GM18526 (cell line): ENCODE data around the gene GPC3.

Source experiments
- POLR2A ChIP-seq: IDR thresholded peaks from 3 replicates; pipeline ENCODE4 v1.6.1; 2011; ENCODE audit not compliant: insufficient read length; ENCODE audit errors: extremely low read depth

GPC3 gene

GRCh38 chrX:133563705-133564104 is 421.7 kb downstream of the GPC3 start:
- TF ChIP-seq POLR2A, result no peak

DNA sequence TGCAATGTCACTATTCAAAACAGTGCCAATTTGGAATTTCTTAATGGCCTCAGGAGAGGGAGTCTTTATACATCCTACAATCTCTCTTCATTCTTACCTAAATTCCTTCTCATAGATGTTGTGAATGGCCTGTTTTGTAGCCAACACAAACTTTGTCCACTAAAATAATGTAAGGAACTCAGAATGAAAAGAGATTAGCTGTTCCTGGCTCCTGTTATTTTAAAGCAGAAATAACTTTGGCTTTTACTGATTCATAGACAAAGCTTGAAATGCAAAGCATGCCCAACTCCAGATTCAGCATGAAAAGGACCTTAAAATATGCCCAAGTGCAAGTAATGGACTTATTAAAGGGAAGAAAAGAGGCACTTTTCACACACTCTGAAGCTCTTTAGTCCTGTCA is 424.1 kb downstream of the GPC3 start:
- no peak for TF ChIP-seq POLR2A

GRCh38 chrX:133559909-133560308 is 425.5 kb downstream of the GPC3 start:
- TF ChIP-seq POLR2A, result no peak

DNA sequence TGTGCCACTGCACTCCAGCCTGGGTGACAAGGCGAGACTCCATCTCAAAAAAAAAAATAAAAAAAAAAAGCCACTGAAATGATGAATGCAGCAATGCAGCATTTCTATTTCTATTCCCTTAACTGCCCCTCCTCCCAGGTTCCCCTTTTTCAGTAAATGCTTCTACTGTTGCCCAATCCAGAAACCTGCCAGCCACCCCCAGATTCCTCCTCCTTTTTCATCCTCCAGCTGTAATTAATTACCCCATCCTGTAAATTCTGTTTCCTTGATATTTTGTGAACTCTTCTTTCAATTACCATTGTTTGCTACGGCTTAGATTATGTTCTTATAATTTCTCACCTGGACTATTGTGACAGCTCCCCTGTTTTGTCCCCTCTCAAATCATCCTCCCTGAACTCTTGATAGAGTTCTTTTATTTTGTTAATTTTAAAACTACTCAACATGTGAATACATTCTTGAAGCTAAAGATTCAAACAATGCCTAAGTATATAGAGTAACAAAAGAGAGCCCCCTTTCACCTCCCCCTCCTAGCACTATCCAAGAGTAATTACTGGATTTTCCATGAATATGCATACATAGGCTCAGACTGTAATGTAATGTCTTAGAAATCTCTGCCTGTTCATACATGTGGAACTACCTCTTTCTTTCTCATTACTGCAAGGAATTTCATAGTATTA is 429.5 kb downstream of the GPC3 start:
- no peak for TF ChIP-seq POLR2A

- no peak for TF ChIP-seq POLR2A
Observed at GRCh38 chrX:133550665-133551485, 434.5 kb downstream of the GPC3 start.

DNA sequence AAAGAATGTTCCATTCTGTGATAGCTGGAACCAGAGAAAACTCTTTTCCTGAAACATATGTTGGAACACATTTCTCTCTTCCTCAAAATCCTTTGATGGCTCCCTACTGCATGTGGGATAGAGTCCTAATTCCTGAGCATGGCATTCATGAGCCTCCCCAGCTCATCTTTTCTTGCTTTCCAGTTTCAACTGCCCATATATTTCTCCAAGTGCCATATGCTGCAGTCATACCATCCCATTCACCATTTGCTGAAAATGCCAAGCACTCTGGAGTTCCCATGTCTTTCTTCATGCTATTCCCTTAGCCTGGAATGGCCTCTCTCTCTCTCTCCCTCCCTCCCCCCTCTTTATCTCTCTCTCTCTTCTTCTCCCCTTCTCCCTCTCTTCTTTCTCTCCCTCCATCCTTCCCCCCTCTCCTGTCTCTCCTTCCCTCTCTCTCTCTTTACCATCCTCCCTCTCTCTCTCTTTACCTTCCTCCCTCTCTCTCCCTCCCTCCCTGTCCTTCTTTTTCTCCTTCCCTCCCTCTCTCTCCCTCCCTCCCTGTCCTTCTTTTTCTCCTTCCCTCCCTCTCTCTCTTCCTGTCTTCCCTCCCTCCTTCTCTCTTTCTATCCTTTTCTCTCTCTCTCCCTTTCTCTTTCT is 436.0 kb downstream of the GPC3 start:
- no peak for TF ChIP-seq POLR2A

GRCh38 chrX:133546441-133546840 is 439.0 kb downstream of the GPC3 start:
- TF ChIP-seq POLR2A, result no peak

DNA sequence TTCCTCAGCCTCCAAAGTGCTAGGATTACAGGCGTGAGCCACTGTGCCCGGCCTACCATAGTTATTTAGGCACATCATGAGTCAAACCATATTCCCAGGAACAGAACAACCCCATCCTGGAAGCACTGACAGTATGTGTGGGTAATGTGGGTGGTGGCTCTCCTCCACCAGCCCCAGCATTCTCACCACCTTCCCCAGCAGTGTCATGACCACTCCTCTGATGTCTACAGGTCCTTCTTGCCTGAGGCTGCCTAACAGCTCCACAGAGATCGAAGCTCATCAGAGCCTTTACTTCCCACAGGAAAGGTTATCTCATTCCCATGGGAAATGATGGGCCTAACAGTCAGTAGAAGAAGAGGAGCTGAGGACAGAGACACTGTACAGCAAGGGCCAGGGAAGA is 440.6 kb downstream of the GPC3 start:
- TF ChIP-seq POLR2A, result no peak

DNA sequence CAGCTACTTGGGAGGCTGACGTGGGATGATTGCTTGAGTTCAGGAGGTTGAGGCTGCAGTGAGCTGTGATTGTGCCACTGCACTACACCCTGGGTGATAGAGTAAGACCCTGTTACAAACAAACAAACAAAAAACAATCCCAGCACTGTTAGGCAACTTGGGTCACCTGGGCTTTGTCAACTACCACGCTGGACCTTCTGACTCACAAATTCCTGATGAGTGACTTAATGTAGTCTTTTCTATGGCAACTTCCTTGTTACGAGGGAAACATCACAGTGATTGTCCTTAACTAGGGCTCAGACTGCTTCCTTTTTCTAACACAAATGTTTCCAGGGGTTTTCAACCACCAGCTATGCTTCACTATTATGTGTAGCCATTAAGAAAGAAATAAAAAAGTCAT is 441.3 kb downstream of the GPC3 start:
- TF ChIP-seq POLR2A, result no peak

DNA sequence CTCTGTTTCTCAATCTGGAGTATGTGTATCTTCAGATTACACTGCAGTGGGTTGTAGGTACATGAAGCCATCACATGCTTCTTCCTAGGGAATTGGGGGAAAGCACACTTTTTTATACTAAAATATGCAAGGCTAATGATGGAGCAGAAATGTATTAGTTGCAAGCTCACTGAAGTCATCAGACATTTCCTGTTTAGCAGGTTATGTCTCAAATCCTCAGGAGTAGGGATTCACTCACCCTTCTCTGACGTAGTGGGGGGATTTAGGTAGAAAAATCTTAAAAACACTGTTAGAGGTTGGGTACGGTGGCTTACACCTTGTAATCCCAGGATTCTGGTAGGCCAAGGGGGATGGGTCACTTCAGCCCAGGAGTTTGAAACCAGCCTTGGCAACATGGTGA is 441.7 kb downstream of the GPC3 start:
- no peak for TF ChIP-seq POLR2A

DNA sequence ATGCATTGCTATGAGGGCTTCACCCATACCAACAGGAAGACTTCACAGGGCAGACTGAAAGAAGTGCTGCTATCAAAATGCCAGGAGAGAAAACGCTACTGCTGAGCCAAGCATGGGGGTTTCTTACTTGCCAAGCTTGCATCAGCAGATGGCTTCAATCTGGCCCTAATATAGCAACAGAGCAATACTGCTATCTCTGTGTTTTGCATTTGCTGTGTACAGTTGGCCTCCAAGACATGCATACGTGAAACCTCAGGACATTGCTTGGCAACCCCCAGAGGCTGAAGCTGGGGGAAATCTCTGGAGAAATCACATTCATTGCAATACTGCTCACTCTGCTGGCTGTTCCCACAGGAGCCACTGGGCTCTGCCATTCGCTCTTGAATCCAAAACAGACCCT is 442.9 kb downstream of the GPC3 start:
- TF ChIP-seq POLR2A, result no peak

- TF ChIP-seq POLR2A, result no peak
Observed at GRCh38 chrX:133541021-133541420, 444.4 kb downstream of the GPC3 start.

DNA sequence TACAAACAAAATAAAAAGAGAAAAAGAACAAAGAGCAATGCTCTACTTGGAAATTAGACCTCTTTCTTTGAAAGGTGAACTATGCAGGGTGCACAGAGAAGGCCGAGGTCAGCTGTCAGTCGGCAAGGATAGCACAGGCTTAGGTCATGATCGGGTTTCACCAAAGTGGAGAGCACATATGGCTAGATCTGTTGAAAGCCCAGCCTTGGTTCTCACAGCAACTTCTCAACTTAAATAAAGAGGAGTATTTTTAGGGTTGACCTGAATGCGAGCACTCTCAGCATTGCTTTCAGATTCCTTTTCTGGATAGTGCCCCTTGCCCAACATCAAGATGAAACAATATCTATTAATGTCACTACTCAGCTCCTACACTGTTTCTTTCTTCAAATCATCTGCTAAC is 447.2 kb downstream of the GPC3 start:
- no peak for TF ChIP-seq POLR2A

GRCh38 chrX:133537142-133537541 is 448.3 kb downstream of the GPC3 start:
- TF ChIP-seq POLR2A, result no peak

GRCh38 chrX:133535066-133535465 is 450.3 kb downstream of the GPC3 start:
- TF ChIP-seq POLR2A, result no peak

GRCh38 chrX:133534172-133534571 is 451.2 kb downstream of the GPC3 start:
- TF ChIP-seq POLR2A, result no peak
